K562 (cell line): ENCODE measurements around the gene CD93. TPM values are rescaled to one million over a fixed set of nuclear protein-coding genes. Genes with fewer than 3 reads are reported as not detected.

ENCODE experiments used
- ATF2 ChIP-seq: sonication (generic); formaldehyde crosslinking; IDR thresholded peaks from 2 replicates; pipeline ENCODE4 v1.8.1; 2022; ENCODE audit warnings: missing genetic modification reagents
- E4F1 ChIP-seq: fragments of 250-450 bp; sonication (Bioruptor Pico); IDR thresholded peaks from 2 replicates; pipeline ENCODE4 v1.5.0; 2021; ENCODE audit warnings: mild to moderate bottlenecking, borderline replicate concordance
- EP400 ChIP-seq: fragments of 450-650 bp; IDR thresholded peaks from 2 replicates; pipeline ENCODE4 v1.6.1; 2017; ENCODE audit warnings: antibody characterized with exemption, mild to moderate bottlenecking, moderate library complexity
- SMARCB1 ChIP-seq: IDR thresholded peaks from 2 replicates; pipeline ENCODE4 v1.6.1; 2011; ENCODE audit warnings: improper control_type of control experiment, low read depth; ENCODE audit not compliant: insufficient read length
- TRIM25 ChIP-seq: fragments of 450-650 bp; IDR thresholded peaks from 2 replicates; pipeline ENCODE4 v1.7.0; 2016; ENCODE audit warnings: borderline replicate concordance
- ZBTB11 ChIP-seq, 3 experiments: fragments of 200-800 bp in 1 of 3; fragments of 250-450 bp in 1 of 3; fragments of 450-650 bp in 1 of 3; sonication (Bioruptor Pico) in 1 of 3; sonication (Bioruptor generic) in 1 of 3; formaldehyde crosslinking in 1 of 3; IDR thresholded peaks; 2 replicates each; pipeline versions ENCODE4 v1.6.1 to v1.8.0; 2016 to 2022; ENCODE audit warnings: mild to moderate bottlenecking in 2 of 3, missing genetic modification characterization in 2 of 3, missing compliant biosample characterization in 1 of 3, moderate library complexity in 1 of 3
- ZNF133 ChIP-seq: fragments of 250-450 bp; sonication (Bioruptor Pico); IDR thresholded peaks from 2 replicates; pipeline ENCODE4 v1.4.0; 2020; ENCODE audit warnings: mild to moderate bottlenecking
- ZNF778 ChIP-seq: fragments of 450-650 bp; formaldehyde crosslinking; IDR thresholded peaks from 2 replicates; pipeline ENCODE4 v1.4.0; 2020; ENCODE audit warnings: mild to moderate bottlenecking, moderate library complexity
- polyA plus RNA-seq, 8 experiments: library from polyadenylated mRNA; depleted of rRNA in 4 of 8; stranded (reverse) in 5 of 8; unstranded in 3 of 8; fragments of >200 nt; fragmentation: Nextera tagmentation in 2 of 8; fragmentation: Illumina TruSeq in 1 of 8; extraction: Ambion mirVana in 2 of 8; extraction: Trizol in 1 of 8; gene quantifications; 2 replicates each; pipeline versions ENCODE4 v1.2.1 to v1.2.3, GENCODE V29; 2011 to 2014; ENCODE audit warnings: inconsistent platforms in 1 of 8, missing spikeins in 1 of 8
- total RNA-seq, 7 experiments: library from RNA; depleted of rRNA in 6 of 7; stranded (reverse); fragments of >200 nt in 6 of 7; fragmentation: Illumina TruSeq in 2 of 7; extraction: Trizol in 2 of 7; gene quantifications; 2 replicates each; pipeline versions ENCODE4 v1.2.1 to v1.2.3, GENCODE V29; 2011 to 2021; ENCODE audit warnings: low replicate concordance in 1 of 7

The CD93 gene
- total and polyA plus RNA-seq, 9 of the 15 experiments (the other 6 are each of a cell fraction or from before 2014, with no cell fraction given), result 0.03 to 0.20 (median 0.05) TPM

- TF ChIP-seq ZNF778 (CRISPR knock-in tag) (no peak), SMARCB1 (no peak), ATF2 (no peak), ZNF133 (CRISPR knock-in tag) (no peak), ZBTB11 (CRISPR knock-in tag; IDR thresholded peaks at IDR 0.05) (peak in 1 of 3 experiments; percentile 43; a peak in 1 of 6 replicates), E4F1 (CRISPR knock-in tag) (no peak), TRIM25 (no peak), EP400 (no peak)
These were observed 46.9 kb upstream of the CD93 start (continued) for GRCh38 chr20:23132930-23133559.
